IMR-90 (cell line): ENCODE measurements around the gene CELA1. TPM values are rescaled to one million over a fixed set of nuclear protein-coding genes. Genes with fewer than 3 reads are reported as not detected.

Source experiments
- ATAC-seq: fragments of 200-7000 bp; cut with Tn5 transposase; 2 replicates; pipeline ENCODE4 v1.9.1; 2020; ENCODE audit warnings: low read depth, mild to moderate bottlenecking, moderate library complexity
- BruUV-seq: library from RNA; stranded (reverse); fragments of 400-500 nt; replicated peaks from 2 replicates; lab custom pipeline; 2021; lab: Mats Ljungman, UMichigan
- CTCF ChIA-PET: fragments of 300-600 bp; formaldehyde crosslinking; extraction: SDS; loops from one replicate; lab custom pipeline; 2021; ENCODE audit warnings: antibody characterized with exemption; lab: Yijun Ruan, JAX
- POLR2A ChIA-PET: fragments of 300-600 bp; sonication (Branson Sonifier 250); formaldehyde crosslinking; loops from one replicate; lab custom pipeline; 2022; ENCODE audit warnings: antibody characterized with exemption; ENCODE audit not compliant: unreplicated experiment; lab: Charles Lee
- DNase-seq: peaks from one replicate; pipeline ENCODE4 v3.0.0; 2013
- H2AFZ ChIP-seq: replicated peaks from 2 replicates; pipeline ENCODE3; 2013; ENCODE audit warnings: low read length, mild to moderate bottlenecking; ENCODE audit not compliant: poor library complexity
- H2AK5ac ChIP-seq: 2 replicates; pipeline ENCODE4 v1.6.1; 2013; ENCODE audit warnings: low read depth, low read length, inconsistent platforms
- H2AK9ac ChIP-seq: replicated peaks from 2 replicates; pipeline ENCODE3; 2013; ENCODE audit warnings: mild to moderate bottlenecking, low read depth, low read length, moderate library complexity; ENCODE audit not compliant: poor library complexity
- H2BK120ac ChIP-seq: 2 replicates; pipeline ENCODE4 v1.6.1; 2013; ENCODE audit warnings: low read depth, low read length, inconsistent platforms
- H2BK15ac ChIP-seq: 3 replicates; pipeline ENCODE4 v1.6.1; 2013; ENCODE audit warnings: low read depth, low read length, inconsistent platforms
- H2BK20ac ChIP-seq: 2 replicates; pipeline ENCODE4 v1.6.1; 2013; ENCODE audit warnings: low read depth, mild to moderate bottlenecking, inconsistent platforms, low read length, moderate library complexity
- H2BK5ac ChIP-seq: 2 replicates; pipeline ENCODE4 v1.6.1; 2013; ENCODE audit warnings: mild to moderate bottlenecking, low read depth, low read length, inconsistent platforms; ENCODE audit not compliant: poor library complexity, severe bottlenecking
- H3K14ac ChIP-seq: replicated peaks from 2 replicates; pipeline ENCODE4 v1.6.1; 2013; ENCODE audit warnings: low read depth, low read length, inconsistent platforms
- H3K18ac ChIP-seq: 2 replicates; pipeline ENCODE4 v1.6.1; 2013; ENCODE audit warnings: low read depth, low read length, control low read depth
- H3K23ac ChIP-seq: 2 replicates; pipeline ENCODE4 v1.6.1; 2013; ENCODE audit warnings: low read depth, low read length, inconsistent platforms
- H3K27ac ChIP-seq: 2 replicates; pipeline ENCODE4 v1.5.1; 2013; ENCODE audit warnings: mild to moderate bottlenecking, control low read depth, low read length; ENCODE audit not compliant: insufficient read depth
- H3K27me3 ChIP-seq: 2 replicates; pipeline ENCODE4 v1.6.1; 2013; ENCODE audit warnings: low read length; ENCODE audit not compliant: control insufficient read depth, insufficient read depth
- H3K36me3 ChIP-seq: 2 replicates; pipeline ENCODE4 v1.6.1; 2013; ENCODE audit warnings: low read length, mixed read lengths; ENCODE audit not compliant: control insufficient read depth, insufficient read depth
- H3K4ac ChIP-seq: 2 replicates; pipeline ENCODE4 v1.6.1; 2013; ENCODE audit warnings: low read depth, low read length, inconsistent platforms
- H3K4me1 ChIP-seq: 2 replicates; pipeline ENCODE4 v1.6.1; 2013; ENCODE audit warnings: low read length, mixed read lengths; ENCODE audit not compliant: control insufficient read depth, insufficient read depth
- H3K4me2 ChIP-seq: 2 replicates; pipeline ENCODE4 v1.6.1; 2013; ENCODE audit warnings: low read depth, mild to moderate bottlenecking, control low read depth, low read length, moderate library complexity
- H3K4me3 ChIP-seq: 2 replicates; pipeline ENCODE4 v1.5.1; 2013; ENCODE audit warnings: low read depth, mild to moderate bottlenecking, control low read depth, low read length, moderate library complexity; ENCODE audit not compliant: insufficient read depth
- H3K56ac ChIP-seq: 2 replicates; pipeline ENCODE4 v1.6.1; 2013; ENCODE audit warnings: low read length, inconsistent platforms; ENCODE audit not compliant: insufficient read depth; ENCODE audit errors: extremely low read depth
- H3K79me1 ChIP-seq, 2 experiments: 2 replicates each; pipeline ENCODE4 v1.6.1; 2013; ENCODE audit warnings: low read length in 2 of 2, inconsistent platforms in 1 of 2, low read depth in 1 of 2
- H3K9ac ChIP-seq: 2 replicates; pipeline ENCODE4 v1.6.1; 2013; ENCODE audit warnings: low read depth, low read length, control low read depth
- H3K9me1 ChIP-seq: 2 replicates; pipeline ENCODE4 v1.6.1; 2013; ENCODE audit warnings: low read length, inconsistent platforms; ENCODE audit not compliant: insufficient read depth
- H3K9me3 ChIP-seq: 2 replicates; pipeline ENCODE4 v1.6.1; 2013; ENCODE audit warnings: low read length; ENCODE audit not compliant: control insufficient read depth, insufficient read depth
- H4K20me1 ChIP-seq: 2 replicates; pipeline ENCODE4 v1.6.1; 2013; ENCODE audit warnings: low read length, inconsistent platforms; ENCODE audit not compliant: insufficient read depth
- H4K5ac ChIP-seq: 2 replicates; pipeline ENCODE4 v1.6.1; 2013; ENCODE audit warnings: mild to moderate bottlenecking, low read depth, low read length, control low read depth
- H4K8ac ChIP-seq, 2 experiments: 2 replicates each; pipeline ENCODE4 v1.6.1; 2013; ENCODE audit warnings: low read depth in 2 of 2, low read length in 2 of 2, control low read depth in 1 of 2, inconsistent platforms in 1 of 2
- H4K91ac ChIP-seq: 2 replicates; pipeline ENCODE4 v1.6.1; 2013; ENCODE audit warnings: low read depth, low read length, inconsistent platforms; ENCODE audit not compliant: insufficient read depth
- CHD1 ChIP-seq: IDR thresholded peaks from 2 replicates; pipeline ENCODE4 v1.6.1; 2012; ENCODE audit warnings: low read depth, low read length, improper control_type of control experiment
- WGBS, 2 experiments: methylation state at CpG; one replicate each; pipeline versions ENCODE4 v1.1.5 to v1.1.7; 2013; ENCODE audit warnings: missing lambda C conversion rate in 2 of 2; ENCODE audit not compliant: insufficient read length in 1 of 2; ENCODE audit errors: extremely low coverage in 2 of 2; 5-methylcytosine and 5-hydroxymethylcytosine counted together
- dilution Hi-C: fragments of 300-500 bp; cut with HindIII; formaldehyde crosslinking; loops from one replicate; pipeline ENCODE4 v1.14.3; 2018; ENCODE audit warnings: low sequenced_read_pairs; ENCODE audit not compliant: unreplicated experiment
- in situ Hi-C: fragments of 300-500 bp; cut with MboI; formaldehyde crosslinking; loops from 3 replicates; pipeline ENCODE4 v1.14.3; 2019; ENCODE audit warnings: low sequenced_read_pairs, inconsistent platforms, mixed read lengths
- intact Hi-C: fragments of 100-400 bp; cut with micrococcal nuclease; formaldehyde crosslinking; loops from 2 replicates; pipeline ENCODE4 v1.10.0; 2022
- polyA plus RNA-seq, 3 experiments: library from polyadenylated mRNA; depleted of rRNA; stranded (reverse); fragments of >200 nt; gene quantifications; 2 replicates each; pipeline ENCODE4 v1.2.3, GENCODE V29; 2012; ENCODE audit warnings: low replicate concordance in 1 of 3
- total RNA-seq: library from RNA; depleted of rRNA; stranded (reverse); fragments of >200 nt; gene quantifications from 2 replicates; pipeline ENCODE4 v1.2.3, GENCODE V29; 2012

Gene CELA1
- total and polyA plus RNA-seq, 2 of the 4 experiments (the other 2 are of a cell fraction): not detected

DNA sequence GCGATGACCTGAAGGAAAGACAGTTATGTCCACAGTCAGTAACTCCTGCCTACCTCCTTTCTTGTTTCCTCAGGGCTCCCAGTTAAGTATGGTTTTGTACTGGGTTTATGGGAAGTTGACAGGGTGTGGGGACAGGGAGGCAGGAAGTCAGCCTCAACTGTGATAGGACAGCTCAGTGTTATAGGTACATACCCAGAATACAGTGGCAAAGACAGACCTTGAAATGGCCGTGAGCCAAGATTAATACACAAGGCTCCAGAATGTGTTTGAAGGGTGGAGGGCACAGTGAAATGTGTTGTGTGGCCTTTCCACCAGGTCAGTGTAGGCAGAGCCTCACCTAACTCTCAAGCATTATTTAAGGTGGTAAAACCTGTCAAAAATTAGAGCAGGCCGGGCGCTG lies 17.9 kb downstream of the CELA1 start:
- H2AK5ac ChIP-seq: no peak overlapping the region
- H4K91ac ChIP-seq: no peak overlapping the region; the same call in 1 of the 2 replicates
- no peaks in the 10 kb centered on the region for H3K9me3 ChIP-seq
- ATAC-seq (no peak), DNase-seq (no peak)
- H2BK5ac ChIP-seq: no peak overlapping the region
- H3K79me1 ChIP-seq: no peaks in the 10 kb centered on the region
- H2BK120ac ChIP-seq: no peak overlapping the region
- no peaks in the 10 kb centered on the region for H4K20me1 ChIP-seq
- no CpG with 5 or more reads among the region's 4 CpGs for WGBS, 2 experiments
- no peak for TF ChIP-seq CHD1
- no peak overlapping the region for H3K23ac ChIP-seq
- ChIA-PET POLR2A (no interaction called here), CTCF (no interaction called here)
- H3K4ac ChIP-seq: no peak overlapping the region
- H3K18ac ChIP-seq: no peak overlapping the region
- in situ Hi-C loops: no loop called here
- H4K8ac ChIP-seq: no peak overlapping the region
- no peak overlapping the region for H3K4me3 ChIP-seq
- dilution Hi-C loops: no loop called here
- no peak overlapping the region for H4K5ac ChIP-seq
- no peak overlapping the region for H3K9ac ChIP-seq
- peaks cover 11% of the 10 kb centered on the region; the same call in 1 of the 2 replicates for H3K9me1 ChIP-seq
- no peak overlapping the region for H3K56ac ChIP-seq
- no peak overlapping the region for H3K4me2 ChIP-seq
- intact Hi-C loops: no loop called here
- no peak overlapping the region for H3K14ac ChIP-seq
- BruUV-seq: no TSS peak
- H2BK15ac ChIP-seq: no peak overlapping the region; the same call in 2 of the 3 replicates
- no peak overlapping the region for H3K27ac ChIP-seq
- no peak overlapping the region for H2BK20ac ChIP-seq
- no peaks in the 10 kb centered on the region for H3K36me3 ChIP-seq
- H2AFZ ChIP-seq: no peak overlapping the region
- H3K4me1 ChIP-seq: peaks cover 6% of the 10 kb centered on the region; the same call in 1 of the 2 replicates
- no peak overlapping the region for H2AK9ac ChIP-seq
- no peaks in the 10 kb centered on the region for H3K27me3 ChIP-seq
